GM20431 (cell line): ENCODE data around the gene NQO1.
"Not testable (repeated sequence)": the region's sequence is repeated elsewhere in the genome, so short reads cannot be mapped to it uniquely, and the experiment has no call there.

Experiments
- in situ Hi-C: fragments of 300-500 bp; cut with MseI, MboI; formaldehyde crosslinking; loops from one replicate; pipeline ENCODE4 v1.15.0; 2020; ENCODE audit warnings: low sequenced_read_pairs; ENCODE audit not compliant: unreplicated experiment

Gene NQO1

GRCh38 chr16:69744363-69745231 lies 18.2 kb upstream of the NQO1 start:
- in situ Hi-C loops = no loop called here

- in situ Hi-C loops = no loop called here
Measured at GRCh38 chr16:69741951-69742904, 15.9 kb upstream of the NQO1 start.

- in situ Hi-C loops = no loop called here
Measured at GRCh38 chr16:69741519-69741918, 15.2 kb upstream of the NQO1 start.

GRCh38 chr16:69732101-69732500 lies 5.7 kb upstream of the NQO1 start:
- in situ Hi-C loops = no loop called here

GRCh38 chr16:69731280-69731679 lies 4.9 kb upstream of the NQO1 start:
- in situ Hi-C loops = not testable (repeated sequence)

GRCh38 chr16:69729030-69729429 lies 2.7 kb upstream of the NQO1 start:
- in situ Hi-C loops = not testable (repeated sequence)

GRCh38 chr16:69727916-69728270 lies 1.5 kb upstream of the NQO1 start:
- in situ Hi-C loops = no loop called here

- in situ Hi-C loops = no loop called here
Measured at GRCh38 chr16:69725480-69726312, 664 bp downstream of the NQO1 start.

- in situ Hi-C loops = no loop called here
Measured at GRCh38 chr16:69724981-69725479, 1.3 kb downstream of the NQO1 start.

GRCh38 chr16:69724414-69724873 lies 1.9 kb downstream of the NQO1 start:
- in situ Hi-C loops = no loop called here

- in situ Hi-C loops = no loop called here
Measured at GRCh38 chr16:69721441-69721957, 4.9 kb downstream of the NQO1 start.

GRCh38 chr16:69720822-69721430 lies 5.4 kb downstream of the NQO1 start:
- in situ Hi-C loops = no loop called here

- in situ Hi-C loops = no loop called here
Measured at GRCh38 chr16:69718111-69718764, 8.1 kb downstream of the NQO1 start.

- in situ Hi-C loops = no loop called here
Measured at GRCh38 chr16:69717066-69717465, 9.3 kb downstream of the NQO1 start.

GRCh38 chr16:69712914-69713581 lies 13.3 kb downstream of the NQO1 start:
- in situ Hi-C loops = no loop called here

GRCh38 chr16:69712277-69712676 lies 14.1 kb downstream of the NQO1 start:
- in situ Hi-C loops = no loop called here

- in situ Hi-C loops = no loop called here
Measured at GRCh38 chr16:69711115-69711740, 15.1 kb downstream of the NQO1 start.
